GM23338 (cell line): ENCODE measurements around the gene HOXA9. TPM values are rescaled to one million over a fixed set of nuclear protein-coding genes. Genes with fewer than 3 reads are reported as not detected.

Experiments used
- ATAC-seq: fragments of 200-7000 bp; cut with Tn5 transposase; 3 replicates; pipeline ENCODE4 v1.9.1; 2020
- DNase-seq: peaks from one replicate; pipeline ENCODE4 v3.0.0-alpha.2; 2015; ENCODE audit warnings: low spot score
- H2AFZ ChIP-seq: fragments of 200-600 bp; sonication (generic); 2 replicates; pipeline ENCODE4 v1.8.0; 2016; ENCODE audit warnings: antibody characterized with exemption, mild to moderate bottlenecking, moderate library complexity
- H3F3A ChIP-seq: fragments of 200-600 bp; sonication (generic); replicated peaks from 2 replicates; pipeline ENCODE4 v1.8.0; 2017; ENCODE audit warnings: antibody characterized with exemption, mixed run types, low read depth
- H3K27ac ChIP-seq: fragments of 200-600 bp; sonication (generic); 2 replicates; pipeline ENCODE4 v1.6.1; 2016; ENCODE audit warnings: low read depth
- H3K27me3 ChIP-seq: fragments of 200-600 bp; sonication (generic); 2 replicates; pipeline ENCODE4 v1.8.0; 2016; ENCODE audit warnings: mild to moderate bottlenecking, mixed run types, moderate library complexity; ENCODE audit not compliant: insufficient read depth
- H3K36me3 ChIP-seq: fragments of 200-600 bp; sonication (generic); 2 replicates; pipeline ENCODE4 v1.8.0; 2016; ENCODE audit warnings: mild to moderate bottlenecking; ENCODE audit not compliant: insufficient read depth
- H3K4me1 ChIP-seq: fragments of 200-600 bp; sonication (generic); 2 replicates; pipeline ENCODE4 v1.8.0; 2016; ENCODE audit warnings: mild to moderate bottlenecking, moderate library complexity; ENCODE audit not compliant: insufficient read depth
- H3K4me2 ChIP-seq: fragments of 200-600 bp; sonication (generic); 2 replicates; pipeline ENCODE4 v1.7.1; 2017; ENCODE audit warnings: mixed run types
- H3K4me3 ChIP-seq: fragments of 200-600 bp; sonication (generic); 2 replicates; pipeline ENCODE4 v1.6.1; 2016; ENCODE audit warnings: mixed run types
- H3K79me2 ChIP-seq: fragments of 200-600 bp; sonication (generic); replicated peaks from 2 replicates; pipeline ENCODE4 v1.8.0; 2017; ENCODE audit warnings: mild to moderate bottlenecking; ENCODE audit not compliant: insufficient read depth
- H3K9me2 ChIP-seq: fragments of 200-600 bp; sonication (generic); 2 replicates; pipeline ENCODE4 v1.8.0; 2017; ENCODE audit not compliant: insufficient read depth
- H4K20me1 ChIP-seq: fragments of 200-600 bp; sonication (generic); replicated peaks from 2 replicates; pipeline ENCODE4 v1.8.0; 2017; ENCODE audit warnings: mild to moderate bottlenecking; ENCODE audit not compliant: insufficient read depth
- H3K27ac Mint-ChIP-seq: 2 replicates; pipeline ENCODE4 v1.8.0; 2020; ENCODE audit warnings: inconsistent platforms, mild to moderate bottlenecking, moderate library complexity, mixed read lengths
- H3K27me3 Mint-ChIP-seq: 3 replicates; pipeline ENCODE4 v1.8.0; 2022; ENCODE audit warnings: low read depth, mild to moderate bottlenecking, moderate library complexity, mixed read lengths, inconsistent platforms; ENCODE audit not compliant: insufficient read depth, poor library complexity
- H3K36me3 Mint-ChIP-seq: 3 replicates; pipeline ENCODE4 v1.8.0; 2021; ENCODE audit warnings: low read depth, mild to moderate bottlenecking, inconsistent platforms, moderate library complexity, mixed read lengths
- H3K4me1 Mint-ChIP-seq: 3 replicates; pipeline ENCODE4 v1.8.0; 2020; ENCODE audit warnings: mild to moderate bottlenecking, inconsistent platforms, mixed read lengths
- H3K4me3 Mint-ChIP-seq: 3 replicates; pipeline ENCODE4 v1.8.0; 2021; ENCODE audit warnings: moderate library complexity, mild to moderate bottlenecking, inconsistent platforms, mixed read lengths
- H3K9me3 Mint-ChIP-seq: 3 replicates; pipeline ENCODE4 v1.8.0; 2020; ENCODE audit warnings: moderate library complexity, mild to moderate bottlenecking, inconsistent platforms, mixed read lengths
- CREB1 ChIP-seq: fragments of 250-450 bp; sonication (Bioruptor Pico); IDR thresholded peaks from 2 replicates; pipeline ENCODE4 v1.5.0; 2020; ENCODE audit warnings: low read depth, mild to moderate bottlenecking, moderate library complexity
- JUNB ChIP-seq: IDR thresholded peaks from one replicate; pipeline ENCODE4 v1.6.1; 2016; ENCODE audit warnings: antibody characterized with exemption; ENCODE audit not compliant: unreplicated experiment
- POLR2AphosphoS5 ChIP-seq: IDR thresholded peaks from 2 replicates; pipeline ENCODE4 v1.6.1; 2016; ENCODE audit warnings: antibody characterized with exemption, low read depth
- ZNF331 ChIP-seq: fragments of 250-450 bp; sonication (Bioruptor Pico); IDR thresholded peaks from 2 replicates; pipeline ENCODE4 v1.5.0; 2020; ENCODE audit warnings: low read depth, mild to moderate bottlenecking, moderate library complexity
- polyA plus RNA-seq: library from polyadenylated mRNA; unstranded; fragments of >200 nt; fragmentation: Nextera tagmentation; extraction: Ambion mirVana; gene quantifications from 2 replicates; pipeline ENCODE4 v1.2.1, GENCODE V29; 2016
- total RNA-seq: library from RNA; depleted of rRNA; stranded (reverse); fragments of >200 nt; shearing (Covaris generic); gene quantifications from 2 replicates; pipeline ENCODE4 v1.2.3, GENCODE V29; 2014
- TF ChIP-seq, protein P1 (sequence below): fragments of 250-450 bp; sonication (Bioruptor Pico); IDR thresholded peaks from 2 replicates; pipeline ENCODE4 v1.5.0; 2020; ENCODE audit warnings: mild to moderate bottlenecking, moderate library complexity
- TF ChIP-seq, protein P2 (sequence below), 2 experiments: fragments of 200-600 bp in 1 of 2; sonication (generic) in 1 of 2; conservative IDR thresholded peaks; 2 replicates each; pipeline versions ENCODE4 v1.5.1 to v1.6.1; 2016 to 2017; ENCODE audit warnings: antibody characterized with exemption in 2 of 2, low read depth in 2 of 2, mild to moderate bottlenecking in 2 of 2, moderate library complexity in 1 of 2
- TF ChIP-seq, protein P3 (sequence below): IDR thresholded peaks from one replicate; pipeline ENCODE4 v1.6.1; 2018; ENCODE audit warnings: antibody characterized with exemption; ENCODE audit not compliant: unreplicated experiment

Gene HOXA9
- total and polyA plus RNA-seq, 2 experiments from 2014 or later = not detected

DNA sequence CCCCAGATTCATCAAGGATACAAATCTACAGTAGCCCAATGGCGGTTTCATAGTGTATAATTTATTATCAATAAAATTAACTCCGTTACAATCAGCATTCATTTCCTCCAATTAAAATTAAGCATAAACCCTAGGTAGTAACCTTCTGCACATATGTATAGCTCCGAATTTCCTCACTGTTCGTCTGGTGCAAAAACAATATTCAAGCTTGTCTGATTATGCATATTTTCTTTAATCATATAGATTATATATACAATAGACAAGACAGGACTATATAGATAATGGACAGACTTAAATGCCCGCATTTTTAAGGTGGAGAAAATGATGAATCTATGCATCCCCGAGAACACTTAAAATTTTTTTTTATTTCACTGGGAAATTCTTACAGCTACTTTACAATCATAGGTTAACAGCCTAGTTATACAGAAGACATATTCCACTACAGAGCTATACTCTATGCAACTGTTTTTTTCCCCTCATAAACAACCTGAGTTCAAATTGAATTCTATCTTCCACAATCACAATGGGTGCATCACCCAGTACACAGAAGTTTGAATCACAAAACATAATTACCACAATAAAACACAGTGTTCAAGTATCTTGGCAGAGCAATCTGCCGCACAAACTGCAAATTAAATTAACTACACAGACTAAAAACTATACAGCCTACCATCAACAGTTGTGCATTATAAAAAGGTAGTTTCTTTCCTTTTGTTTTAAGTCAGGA, 2.6 kb downstream of the HOXA9 start (continued):
- TF ChIP-seq, protein P1, sequence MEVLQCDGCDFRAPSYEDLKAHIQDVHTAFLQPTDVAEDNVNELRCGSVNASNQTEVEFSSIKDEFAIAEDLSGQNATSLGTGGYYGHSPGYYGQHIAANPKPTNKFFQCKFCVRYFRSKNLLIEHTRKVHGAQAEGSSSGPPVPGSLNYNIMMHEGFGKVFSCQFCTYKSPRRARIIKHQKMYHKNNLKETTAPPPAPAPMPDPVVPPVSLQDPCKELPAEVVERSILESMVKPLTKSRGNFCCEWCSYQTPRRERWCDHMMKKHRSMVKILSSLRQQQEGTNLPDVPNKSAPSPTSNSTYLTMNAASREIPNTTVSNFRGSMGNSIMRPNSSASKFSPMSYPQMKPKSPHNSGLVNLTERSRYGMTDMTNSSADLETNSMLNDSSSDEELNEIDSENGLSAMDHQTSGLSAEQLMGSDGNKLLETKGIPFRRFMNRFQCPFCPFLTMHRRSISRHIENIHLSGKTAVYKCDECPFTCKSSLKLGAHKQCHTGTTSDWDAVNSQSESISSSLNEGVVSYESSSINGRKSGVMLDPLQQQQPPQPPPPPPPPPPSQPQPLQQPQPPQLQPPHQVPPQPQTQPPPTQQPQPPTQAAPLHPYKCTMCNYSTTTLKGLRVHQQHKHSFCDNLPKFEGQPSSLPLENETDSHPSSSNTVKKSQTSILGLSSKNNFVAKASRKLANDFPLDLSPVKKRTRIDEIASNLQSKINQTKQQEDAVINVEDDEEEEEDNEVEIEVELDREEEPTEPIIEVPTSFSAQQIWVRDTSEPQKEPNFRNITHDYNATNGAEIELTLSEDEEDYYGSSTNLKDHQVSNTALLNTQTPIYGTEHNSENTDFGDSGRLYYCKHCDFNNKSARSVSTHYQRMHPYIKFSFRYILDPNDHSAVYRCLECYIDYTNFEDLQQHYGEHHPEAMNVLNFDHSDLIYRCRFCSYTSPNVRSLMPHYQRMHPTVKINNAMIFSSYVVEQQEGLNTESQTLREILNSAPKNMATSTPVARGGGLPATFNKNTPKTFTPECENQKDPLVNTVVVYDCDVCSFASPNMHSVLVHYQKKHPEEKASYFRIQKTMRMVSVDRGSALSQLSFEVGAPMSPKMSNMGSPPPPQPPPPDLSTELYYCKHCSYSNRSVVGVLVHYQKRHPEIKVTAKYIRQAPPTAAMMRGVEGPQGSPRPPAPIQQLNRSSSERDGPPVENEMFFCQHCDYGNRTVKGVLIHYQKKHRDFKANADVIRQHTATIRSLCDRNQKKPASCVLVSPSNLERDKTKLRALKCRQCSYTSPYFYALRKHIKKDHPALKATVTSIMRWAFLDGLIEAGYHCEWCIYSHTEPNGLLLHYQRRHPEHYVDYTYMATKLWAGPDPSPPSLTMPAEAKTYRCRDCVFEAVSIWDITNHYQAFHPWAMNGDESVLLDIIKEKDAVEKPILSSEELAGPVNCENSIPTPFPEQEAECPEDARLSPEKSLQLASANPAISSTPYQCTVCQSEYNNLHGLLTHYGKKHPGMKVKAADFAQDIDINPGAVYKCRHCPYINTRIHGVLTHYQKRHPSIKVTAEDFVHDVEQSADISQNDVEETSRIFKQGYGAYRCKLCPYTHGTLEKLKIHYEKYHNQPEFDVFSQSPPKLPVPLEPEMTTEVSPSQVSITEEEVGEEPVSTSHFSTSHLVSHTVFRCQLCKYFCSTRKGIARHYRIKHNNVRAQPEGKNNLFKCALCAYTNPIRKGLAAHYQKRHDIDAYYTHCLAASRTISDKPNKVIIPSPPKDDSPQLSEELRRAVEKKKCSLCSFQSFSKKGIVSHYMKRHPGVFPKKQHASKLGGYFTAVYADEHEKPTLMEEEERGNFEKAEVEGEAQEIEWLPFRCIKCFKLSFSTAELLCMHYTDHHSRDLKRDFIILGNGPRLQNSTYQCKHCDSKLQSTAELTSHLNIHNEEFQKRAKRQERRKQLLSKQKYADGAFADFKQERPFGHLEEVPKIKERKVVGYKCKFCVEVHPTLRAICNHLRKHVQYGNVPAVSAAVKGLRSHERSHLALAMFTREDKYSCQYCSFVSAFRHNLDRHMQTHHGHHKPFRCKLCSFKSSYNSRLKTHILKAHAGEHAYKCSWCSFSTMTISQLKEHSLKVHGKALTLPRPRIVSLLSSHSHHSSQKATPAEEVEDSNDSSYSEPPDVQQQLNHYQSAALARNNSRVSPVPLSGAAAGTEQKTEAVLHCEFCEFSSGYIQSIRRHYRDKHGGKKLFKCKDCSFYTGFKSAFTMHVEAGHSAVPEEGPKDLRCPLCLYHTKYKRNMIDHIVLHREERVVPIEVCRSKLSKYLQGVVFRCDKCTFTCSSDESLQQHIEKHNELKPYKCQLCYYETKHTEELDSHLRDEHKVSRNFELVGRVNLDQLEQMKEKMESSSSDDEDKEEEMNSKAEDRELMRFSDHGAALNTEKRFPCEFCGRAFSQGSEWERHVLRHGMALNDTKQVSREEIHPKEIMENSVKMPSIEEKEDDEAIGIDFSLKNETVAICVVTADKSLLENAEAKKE (CRISPR knock-in tag) = no peak
- TF ChIP-seq, protein P2, sequence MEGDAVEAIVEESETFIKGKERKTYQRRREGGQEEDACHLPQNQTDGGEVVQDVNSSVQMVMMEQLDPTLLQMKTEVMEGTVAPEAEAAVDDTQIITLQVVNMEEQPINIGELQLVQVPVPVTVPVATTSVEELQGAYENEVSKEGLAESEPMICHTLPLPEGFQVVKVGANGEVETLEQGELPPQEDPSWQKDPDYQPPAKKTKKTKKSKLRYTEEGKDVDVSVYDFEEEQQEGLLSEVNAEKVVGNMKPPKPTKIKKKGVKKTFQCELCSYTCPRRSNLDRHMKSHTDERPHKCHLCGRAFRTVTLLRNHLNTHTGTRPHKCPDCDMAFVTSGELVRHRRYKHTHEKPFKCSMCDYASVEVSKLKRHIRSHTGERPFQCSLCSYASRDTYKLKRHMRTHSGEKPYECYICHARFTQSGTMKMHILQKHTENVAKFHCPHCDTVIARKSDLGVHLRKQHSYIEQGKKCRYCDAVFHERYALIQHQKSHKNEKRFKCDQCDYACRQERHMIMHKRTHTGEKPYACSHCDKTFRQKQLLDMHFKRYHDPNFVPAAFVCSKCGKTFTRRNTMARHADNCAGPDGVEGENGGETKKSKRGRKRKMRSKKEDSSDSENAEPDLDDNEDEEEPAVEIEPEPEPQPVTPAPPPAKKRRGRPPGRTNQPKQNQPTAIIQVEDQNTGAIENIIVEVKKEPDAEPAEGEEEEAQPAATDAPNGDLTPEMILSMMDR (conservative IDR thresholded peaks at IDR 0.05; ENCODE audit: low read depth in 2 of 2) = no peak
- TF ChIP-seq CREB1 (CRISPR knock-in tag) = no peak

DNA sequence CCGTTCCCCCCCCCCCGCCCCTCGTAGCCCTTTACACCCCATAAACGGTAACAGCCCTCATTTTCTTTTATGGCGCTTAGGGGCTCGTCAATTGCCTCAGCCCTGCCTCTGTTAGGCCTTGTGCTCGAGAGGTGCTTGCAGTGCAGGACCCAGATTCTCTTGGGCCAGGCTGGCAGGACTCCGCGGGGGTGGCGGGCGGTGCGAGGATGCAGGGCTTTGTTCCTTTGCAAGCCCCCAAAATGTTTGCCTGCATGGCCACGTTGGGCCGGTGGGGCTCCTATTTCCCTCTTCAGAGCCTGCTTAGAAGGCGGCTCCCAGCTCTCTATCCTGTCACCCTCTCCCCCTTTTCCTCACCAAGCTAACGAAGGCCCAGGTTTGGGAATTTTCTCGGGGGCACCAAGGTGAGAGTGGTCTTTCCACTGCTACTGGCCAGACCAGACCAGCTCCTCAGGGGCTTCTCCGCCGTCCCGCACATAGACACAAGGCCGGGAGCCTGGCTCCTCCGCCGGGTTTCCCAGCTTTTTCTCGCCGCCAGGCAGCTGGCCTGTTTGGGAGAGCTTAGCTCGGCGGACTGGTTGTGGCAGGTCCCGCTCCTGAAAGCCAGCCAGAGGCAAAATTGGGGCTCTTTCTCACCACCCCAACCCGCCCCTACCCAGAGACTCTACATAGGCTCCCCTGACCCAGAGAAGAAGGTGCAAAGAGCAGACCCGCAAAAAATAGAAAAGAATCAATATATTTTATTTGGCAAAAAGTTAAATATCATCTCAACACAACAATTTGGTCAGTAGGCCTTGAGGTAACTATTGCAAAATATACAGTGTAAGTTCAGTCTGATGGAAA, 3.4 kb downstream of the HOXA9 start:
- H3F3A ChIP-seq = peaks cover 24% of the 10 kb centered on the region
- H3K4me1 Mint-ChIP-seq = peaks cover 10% of the 10 kb centered on the region
- H3K79me2 ChIP-seq = no peaks in the 10 kb centered on the region
- H3K9me2 ChIP-seq = no peaks in the 10 kb centered on the region
- H2AFZ ChIP-seq = no peak overlapping the region
- H3K27me3 Mint-ChIP-seq = peaks cover 99% of the 10 kb centered on the region
- no peak overlapping the region for H3K4me3 ChIP-seq
- H3K27ac ChIP-seq = no peak overlapping the region
- H3K4me3 Mint-ChIP-seq = no peak overlapping the region
- DNase-seq (peak; percentile 42), ATAC-seq (no peak)
- peaks cover 50% of the 10 kb centered on the region for H4K20me1 ChIP-seq
- no peaks in the 10 kb centered on the region; the same call in 2 of the 3 replicates for H3K36me3 Mint-ChIP-seq
- no peak overlapping the region for H3K27ac Mint-ChIP-seq
- no peaks in the 10 kb centered on the region; the same call in 1 of the 2 replicates for H3K36me3 ChIP-seq
- peaks cover 100% of the 10 kb centered on the region for H3K27me3 ChIP-seq
- no peak overlapping the region for H3K4me2 ChIP-seq
- no peaks in the 10 kb centered on the region; the same call in 1 of the 2 replicates for H3K4me1 ChIP-seq
- H3K9me3 Mint-ChIP-seq = peaks cover 9% of the 10 kb centered on the region; the same call in 2 of the 3 replicates
- TF ChIP-seq JUNB (no peak), ZNF331 (CRISPR knock-in tag) (no peak), POLR2AphosphoS5 (no peak)
- TF ChIP-seq, protein P3, sequence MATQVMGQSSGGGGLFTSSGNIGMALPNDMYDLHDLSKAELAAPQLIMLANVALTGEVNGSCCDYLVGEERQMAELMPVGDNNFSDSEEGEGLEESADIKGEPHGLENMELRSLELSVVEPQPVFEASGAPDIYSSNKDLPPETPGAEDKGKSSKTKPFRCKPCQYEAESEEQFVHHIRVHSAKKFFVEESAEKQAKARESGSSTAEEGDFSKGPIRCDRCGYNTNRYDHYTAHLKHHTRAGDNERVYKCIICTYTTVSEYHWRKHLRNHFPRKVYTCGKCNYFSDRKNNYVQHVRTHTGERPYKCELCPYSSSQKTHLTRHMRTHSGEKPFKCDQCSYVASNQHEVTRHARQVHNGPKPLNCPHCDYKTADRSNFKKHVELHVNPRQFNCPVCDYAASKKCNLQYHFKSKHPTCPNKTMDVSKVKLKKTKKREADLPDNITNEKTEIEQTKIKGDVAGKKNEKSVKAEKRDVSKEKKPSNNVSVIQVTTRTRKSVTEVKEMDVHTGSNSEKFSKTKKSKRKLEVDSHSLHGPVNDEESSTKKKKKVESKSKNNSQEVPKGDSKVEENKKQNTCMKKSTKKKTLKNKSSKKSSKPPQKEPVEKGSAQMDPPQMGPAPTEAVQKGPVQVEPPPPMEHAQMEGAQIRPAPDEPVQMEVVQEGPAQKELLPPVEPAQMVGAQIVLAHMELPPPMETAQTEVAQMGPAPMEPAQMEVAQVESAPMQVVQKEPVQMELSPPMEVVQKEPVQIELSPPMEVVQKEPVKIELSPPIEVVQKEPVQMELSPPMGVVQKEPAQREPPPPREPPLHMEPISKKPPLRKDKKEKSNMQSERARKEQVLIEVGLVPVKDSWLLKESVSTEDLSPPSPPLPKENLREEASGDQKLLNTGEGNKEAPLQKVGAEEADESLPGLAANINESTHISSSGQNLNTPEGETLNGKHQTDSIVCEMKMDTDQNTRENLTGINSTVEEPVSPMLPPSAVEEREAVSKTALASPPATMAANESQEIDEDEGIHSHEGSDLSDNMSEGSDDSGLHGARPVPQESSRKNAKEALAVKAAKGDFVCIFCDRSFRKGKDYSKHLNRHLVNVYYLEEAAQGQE = no peak
- TF ChIP-seq, protein P2 (conservative IDR thresholded peaks at IDR 0.05; ENCODE audit: low read depth in 2 of 2) = no peak
